Fibroblast of lung (primary cell): ENCODE data around the gene PRPF40B.

ENCODE experiments used
- EZH2 ChIP-seq: IDR thresholded peaks from 2 replicates; pipeline ENCODE4 v1.5.1; 2012; ENCODE audit warnings: low read length, control low read depth, mild to moderate bottlenecking; ENCODE audit errors: missing control alignments
- TF ChIP-seq, protein P1 (sequence below), 2 donors: IDR thresholded peaks in 1 of 2; conservative IDR thresholded peaks in 1 of 2; 1 replicate in 1 of 2; 2 replicates in 1 of 2; pipeline ENCODE4 v1.5.1; 2011 to 2012; ENCODE audit warnings: low read length in 2 of 2, control low read depth in 1 of 2, inconsistent platforms in 1 of 2, low read depth in 1 of 2, mild to moderate bottlenecking in 1 of 2

- no peak for TF ChIP-seq EZH2
- TF ChIP-seq, protein P1, sequence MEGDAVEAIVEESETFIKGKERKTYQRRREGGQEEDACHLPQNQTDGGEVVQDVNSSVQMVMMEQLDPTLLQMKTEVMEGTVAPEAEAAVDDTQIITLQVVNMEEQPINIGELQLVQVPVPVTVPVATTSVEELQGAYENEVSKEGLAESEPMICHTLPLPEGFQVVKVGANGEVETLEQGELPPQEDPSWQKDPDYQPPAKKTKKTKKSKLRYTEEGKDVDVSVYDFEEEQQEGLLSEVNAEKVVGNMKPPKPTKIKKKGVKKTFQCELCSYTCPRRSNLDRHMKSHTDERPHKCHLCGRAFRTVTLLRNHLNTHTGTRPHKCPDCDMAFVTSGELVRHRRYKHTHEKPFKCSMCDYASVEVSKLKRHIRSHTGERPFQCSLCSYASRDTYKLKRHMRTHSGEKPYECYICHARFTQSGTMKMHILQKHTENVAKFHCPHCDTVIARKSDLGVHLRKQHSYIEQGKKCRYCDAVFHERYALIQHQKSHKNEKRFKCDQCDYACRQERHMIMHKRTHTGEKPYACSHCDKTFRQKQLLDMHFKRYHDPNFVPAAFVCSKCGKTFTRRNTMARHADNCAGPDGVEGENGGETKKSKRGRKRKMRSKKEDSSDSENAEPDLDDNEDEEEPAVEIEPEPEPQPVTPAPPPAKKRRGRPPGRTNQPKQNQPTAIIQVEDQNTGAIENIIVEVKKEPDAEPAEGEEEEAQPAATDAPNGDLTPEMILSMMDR (conservative IDR thresholded peaks at IDR 0.05 in 1 of 2, IDR thresholded peaks at IDR 0.05 in 1 of 2; ENCODE audit: low read depth in 1 of 2, low read length in 2 of 2): no peak
Measured at GRCh38 chr12:49655595-49656236, 32.4 kb downstream of the PRPF40B start.
